GM23338 (cell line): Measurements from ENCODE around the gene MORN2. TPM values are rescaled to one million over a fixed set of nuclear protein-coding genes. Genes with fewer than 3 reads are reported as not detected.

ENCODE experiments used
- ATAC-seq: fragments of 200-7000 bp; cut with Tn5 transposase; 3 replicates; pipeline ENCODE4 v1.9.1; 2020
- DNase-seq: peaks from one replicate; pipeline ENCODE4 v3.0.0-alpha.2; 2015; ENCODE audit warnings: low spot score
- H2AFZ ChIP-seq: fragments of 200-600 bp; sonication (generic); 2 replicates; pipeline ENCODE4 v1.8.0; 2016; ENCODE audit warnings: antibody characterized with exemption, mild to moderate bottlenecking, moderate library complexity
- H3F3A ChIP-seq: fragments of 200-600 bp; sonication (generic); replicated peaks from 2 replicates; pipeline ENCODE4 v1.8.0; 2017; ENCODE audit warnings: antibody characterized with exemption, mixed run types, low read depth
- H3K27ac ChIP-seq: fragments of 200-600 bp; sonication (generic); 2 replicates; pipeline ENCODE4 v1.6.1; 2016; ENCODE audit warnings: low read depth
- H3K27me3 ChIP-seq: fragments of 200-600 bp; sonication (generic); 2 replicates; pipeline ENCODE4 v1.8.0; 2016; ENCODE audit warnings: mild to moderate bottlenecking, mixed run types, moderate library complexity; ENCODE audit not compliant: insufficient read depth
- H3K36me3 ChIP-seq: fragments of 200-600 bp; sonication (generic); 2 replicates; pipeline ENCODE4 v1.8.0; 2016; ENCODE audit warnings: mild to moderate bottlenecking; ENCODE audit not compliant: insufficient read depth
- H3K4me1 ChIP-seq: fragments of 200-600 bp; sonication (generic); 2 replicates; pipeline ENCODE4 v1.8.0; 2016; ENCODE audit warnings: mild to moderate bottlenecking, moderate library complexity; ENCODE audit not compliant: insufficient read depth
- H3K4me2 ChIP-seq: fragments of 200-600 bp; sonication (generic); 2 replicates; pipeline ENCODE4 v1.7.1; 2017; ENCODE audit warnings: mixed run types
- H3K4me3 ChIP-seq: fragments of 200-600 bp; sonication (generic); 2 replicates; pipeline ENCODE4 v1.6.1; 2016; ENCODE audit warnings: mixed run types
- H3K79me2 ChIP-seq: fragments of 200-600 bp; sonication (generic); replicated peaks from 2 replicates; pipeline ENCODE4 v1.8.0; 2017; ENCODE audit warnings: mild to moderate bottlenecking; ENCODE audit not compliant: insufficient read depth
- H3K9me2 ChIP-seq: fragments of 200-600 bp; sonication (generic); 2 replicates; pipeline ENCODE4 v1.8.0; 2017; ENCODE audit not compliant: insufficient read depth
- H4K20me1 ChIP-seq: fragments of 200-600 bp; sonication (generic); replicated peaks from 2 replicates; pipeline ENCODE4 v1.8.0; 2017; ENCODE audit warnings: mild to moderate bottlenecking; ENCODE audit not compliant: insufficient read depth
- H3K27ac Mint-ChIP-seq: 2 replicates; pipeline ENCODE4 v1.8.0; 2020; ENCODE audit warnings: inconsistent platforms, mild to moderate bottlenecking, moderate library complexity, mixed read lengths
- H3K27me3 Mint-ChIP-seq: 3 replicates; pipeline ENCODE4 v1.8.0; 2022; ENCODE audit warnings: low read depth, mild to moderate bottlenecking, moderate library complexity, mixed read lengths, inconsistent platforms; ENCODE audit not compliant: insufficient read depth, poor library complexity
- H3K36me3 Mint-ChIP-seq: 3 replicates; pipeline ENCODE4 v1.8.0; 2021; ENCODE audit warnings: low read depth, mild to moderate bottlenecking, inconsistent platforms, moderate library complexity, mixed read lengths
- H3K4me1 Mint-ChIP-seq: 3 replicates; pipeline ENCODE4 v1.8.0; 2020; ENCODE audit warnings: mild to moderate bottlenecking, inconsistent platforms, mixed read lengths
- H3K4me3 Mint-ChIP-seq: 3 replicates; pipeline ENCODE4 v1.8.0; 2021; ENCODE audit warnings: moderate library complexity, mild to moderate bottlenecking, inconsistent platforms, mixed read lengths
- H3K9me3 Mint-ChIP-seq: 3 replicates; pipeline ENCODE4 v1.8.0; 2020; ENCODE audit warnings: moderate library complexity, mild to moderate bottlenecking, inconsistent platforms, mixed read lengths
- CREB1 ChIP-seq: fragments of 250-450 bp; sonication (Bioruptor Pico); IDR thresholded peaks from 2 replicates; pipeline ENCODE4 v1.5.0; 2020; ENCODE audit warnings: low read depth, mild to moderate bottlenecking, moderate library complexity
- ETS1 ChIP-seq: IDR thresholded peaks from 2 replicates; pipeline ENCODE4 v1.6.1; 2016; ENCODE audit warnings: antibody characterized with exemption
- EZH2 ChIP-seq: fragments of 200-600 bp; sonication (generic); IDR thresholded peaks from one replicate; pipeline ENCODE4 v1.8.0; 2017; ENCODE audit warnings: antibody characterized with exemption, mild to moderate bottlenecking, low read depth; ENCODE audit not compliant: unreplicated experiment
- EZH2phosphoT487 ChIP-seq: fragments of 200-600 bp; sonication (generic); IDR thresholded peaks from one replicate; pipeline ENCODE4 v1.8.1; 2018; ENCODE audit warnings: antibody characterized with exemption; ENCODE audit not compliant: unreplicated experiment
- NANOG ChIP-seq: IDR thresholded peaks from 2 replicates; pipeline ENCODE4 v1.6.1; 2016; ENCODE audit warnings: antibody characterized with exemption, borderline replicate concordance
- POLR2AphosphoS5 ChIP-seq: IDR thresholded peaks from 2 replicates; pipeline ENCODE4 v1.6.1; 2016; ENCODE audit warnings: antibody characterized with exemption, low read depth
- STAT1 ChIP-seq: IDR thresholded peaks from one replicate; pipeline ENCODE4 v1.6.1; 2016; ENCODE audit warnings: antibody characterized with exemption; ENCODE audit not compliant: unreplicated experiment
- ZNF114 ChIP-seq: fragments of 250-450 bp; sonication (Bioruptor Pico); IDR thresholded peaks from 2 replicates; pipeline ENCODE4 v1.5.0; 2020; ENCODE audit warnings: mild to moderate bottlenecking, moderate library complexity
- polyA plus RNA-seq: library from polyadenylated mRNA; unstranded; fragments of >200 nt; fragmentation: Nextera tagmentation; extraction: Ambion mirVana; gene quantifications from 2 replicates; pipeline ENCODE4 v1.2.1, GENCODE V29; 2016
- total RNA-seq: library from RNA; depleted of rRNA; stranded (reverse); fragments of >200 nt; shearing (Covaris generic); gene quantifications from 2 replicates; pipeline ENCODE4 v1.2.3, GENCODE V29; 2014
- TF ChIP-seq, protein P1 (sequence below): IDR thresholded peaks from one replicate; pipeline ENCODE4 v1.6.1; 2018; ENCODE audit warnings: antibody characterized with exemption; ENCODE audit not compliant: unreplicated experiment
- TF ChIP-seq, protein P2 (sequence below): fragments of 250-450 bp; sonication (Bioruptor Pico); IDR thresholded peaks from 2 replicates; pipeline ENCODE4 v1.5.0; 2020; ENCODE audit warnings: mild to moderate bottlenecking, moderate library complexity

The MORN2 gene
- total and polyA plus RNA-seq, 2 experiments from 2014 or later: 7.6 to 45.2 TPM

DNA sequence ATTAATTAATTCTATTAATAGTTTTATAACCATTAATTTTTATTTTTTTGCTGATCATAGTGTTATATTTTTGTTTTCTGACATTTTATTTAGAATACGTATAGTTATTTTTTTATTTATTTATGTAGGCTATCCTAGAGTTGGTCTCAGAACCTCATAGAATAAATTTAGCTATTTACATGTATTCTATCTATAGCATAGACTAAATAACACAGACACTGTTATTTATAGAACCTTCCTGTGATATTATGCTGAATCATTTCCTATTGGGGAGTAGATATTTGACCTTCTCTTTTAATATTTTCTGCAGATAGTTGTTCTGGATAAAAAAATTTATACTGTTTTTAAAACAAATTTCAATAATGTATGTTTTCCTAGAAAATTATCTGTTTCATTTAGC is 34.1 kb downstream of the MORN2 start:
- H4K20me1 ChIP-seq: no peaks in the 10 kb centered on the region
- DNase-seq (no peak), ATAC-seq (no peak)
- no peaks in the 10 kb centered on the region for H3K27me3 ChIP-seq
- H3F3A ChIP-seq: no peaks in the 10 kb centered on the region
- H3K79me2 ChIP-seq: no peaks in the 10 kb centered on the region
- no peak overlapping the region for H3K27ac ChIP-seq
- no peaks in the 10 kb centered on the region for H3K9me2 ChIP-seq
- Mint-ChIP-seq H3K4me3 (no peak overlapping the region), H3K27ac (no peak overlapping the region), H3K27me3 (peaks cover 4% of the 10 kb centered on the region), H3K36me3 (no peaks in the 10 kb centered on the region), H3K9me3 (no peaks in the 10 kb centered on the region), H3K4me1 (no peaks in the 10 kb centered on the region)
- H3K4me1 ChIP-seq: no peaks in the 10 kb centered on the region
- TF ChIP-seq ZNF114 (CRISPR knock-in tag): no peak
- TF ChIP-seq STAT1: no peak
- TF ChIP-seq POLR2AphosphoS5: no peak
- TF ChIP-seq EZH2: no peak
- H3K36me3 ChIP-seq: no peaks in the 10 kb centered on the region
- no peak overlapping the region for H2AFZ ChIP-seq
- H3K4me3 ChIP-seq: no peak overlapping the region
- no peak overlapping the region for H3K4me2 ChIP-seq

DNA sequence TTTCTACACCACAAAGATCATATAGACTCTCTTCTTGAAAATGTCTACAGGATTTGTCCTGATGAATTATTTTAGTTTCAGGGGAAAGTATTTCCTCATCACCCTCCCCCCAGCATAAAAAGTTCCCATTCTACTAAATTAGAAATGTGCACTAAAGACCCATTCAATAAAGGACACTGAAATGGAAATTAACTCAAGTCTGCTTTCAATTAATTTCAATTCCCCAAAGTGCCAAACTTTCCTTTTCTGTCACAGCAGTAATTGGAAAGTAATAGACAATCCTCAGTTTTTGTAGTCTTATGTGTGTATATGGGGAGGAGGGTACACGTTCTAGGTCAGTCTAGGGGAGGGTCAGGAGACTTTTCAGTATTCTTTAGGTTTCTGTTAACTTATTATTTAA is 35.4 kb downstream of the MORN2 start:
- Mint-ChIP-seq H3K27ac (no peak overlapping the region), H3K4me3 (no peak overlapping the region), H3K9me3 (no peaks in the 10 kb centered on the region), H3K4me1 (no peaks in the 10 kb centered on the region), H3K27me3 (peaks cover 4% of the 10 kb centered on the region), H3K36me3 (no peaks in the 10 kb centered on the region)
- H2AFZ ChIP-seq: no peak overlapping the region; the same call in 1 of the 2 replicates
- no peaks in the 10 kb centered on the region for H4K20me1 ChIP-seq
- H3K9me2 ChIP-seq: no peaks in the 10 kb centered on the region
- H3K4me2 ChIP-seq: no peak overlapping the region
- no peaks in the 10 kb centered on the region for H3K4me1 ChIP-seq
- H3K79me2 ChIP-seq: no peaks in the 10 kb centered on the region
- no peak for DNase-seq
- H3K36me3 ChIP-seq: no peaks in the 10 kb centered on the region
- H3F3A ChIP-seq: no peaks in the 10 kb centered on the region
- no peaks in the 10 kb centered on the region for H3K27me3 ChIP-seq
- no peak overlapping the region for H3K4me3 ChIP-seq
- no peak overlapping the region for H3K27ac ChIP-seq
- ATAC-seq: no peak
- TF ChIP-seq CREB1 (no peak), ETS1 (no peak), EZH2 (no peak), NANOG (no peak), POLR2AphosphoS5 (no peak), EZH2phosphoT487 (no peak), STAT1 (no peak)
- TF ChIP-seq, protein P1, sequence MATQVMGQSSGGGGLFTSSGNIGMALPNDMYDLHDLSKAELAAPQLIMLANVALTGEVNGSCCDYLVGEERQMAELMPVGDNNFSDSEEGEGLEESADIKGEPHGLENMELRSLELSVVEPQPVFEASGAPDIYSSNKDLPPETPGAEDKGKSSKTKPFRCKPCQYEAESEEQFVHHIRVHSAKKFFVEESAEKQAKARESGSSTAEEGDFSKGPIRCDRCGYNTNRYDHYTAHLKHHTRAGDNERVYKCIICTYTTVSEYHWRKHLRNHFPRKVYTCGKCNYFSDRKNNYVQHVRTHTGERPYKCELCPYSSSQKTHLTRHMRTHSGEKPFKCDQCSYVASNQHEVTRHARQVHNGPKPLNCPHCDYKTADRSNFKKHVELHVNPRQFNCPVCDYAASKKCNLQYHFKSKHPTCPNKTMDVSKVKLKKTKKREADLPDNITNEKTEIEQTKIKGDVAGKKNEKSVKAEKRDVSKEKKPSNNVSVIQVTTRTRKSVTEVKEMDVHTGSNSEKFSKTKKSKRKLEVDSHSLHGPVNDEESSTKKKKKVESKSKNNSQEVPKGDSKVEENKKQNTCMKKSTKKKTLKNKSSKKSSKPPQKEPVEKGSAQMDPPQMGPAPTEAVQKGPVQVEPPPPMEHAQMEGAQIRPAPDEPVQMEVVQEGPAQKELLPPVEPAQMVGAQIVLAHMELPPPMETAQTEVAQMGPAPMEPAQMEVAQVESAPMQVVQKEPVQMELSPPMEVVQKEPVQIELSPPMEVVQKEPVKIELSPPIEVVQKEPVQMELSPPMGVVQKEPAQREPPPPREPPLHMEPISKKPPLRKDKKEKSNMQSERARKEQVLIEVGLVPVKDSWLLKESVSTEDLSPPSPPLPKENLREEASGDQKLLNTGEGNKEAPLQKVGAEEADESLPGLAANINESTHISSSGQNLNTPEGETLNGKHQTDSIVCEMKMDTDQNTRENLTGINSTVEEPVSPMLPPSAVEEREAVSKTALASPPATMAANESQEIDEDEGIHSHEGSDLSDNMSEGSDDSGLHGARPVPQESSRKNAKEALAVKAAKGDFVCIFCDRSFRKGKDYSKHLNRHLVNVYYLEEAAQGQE: no peak
- TF ChIP-seq, protein P2, sequence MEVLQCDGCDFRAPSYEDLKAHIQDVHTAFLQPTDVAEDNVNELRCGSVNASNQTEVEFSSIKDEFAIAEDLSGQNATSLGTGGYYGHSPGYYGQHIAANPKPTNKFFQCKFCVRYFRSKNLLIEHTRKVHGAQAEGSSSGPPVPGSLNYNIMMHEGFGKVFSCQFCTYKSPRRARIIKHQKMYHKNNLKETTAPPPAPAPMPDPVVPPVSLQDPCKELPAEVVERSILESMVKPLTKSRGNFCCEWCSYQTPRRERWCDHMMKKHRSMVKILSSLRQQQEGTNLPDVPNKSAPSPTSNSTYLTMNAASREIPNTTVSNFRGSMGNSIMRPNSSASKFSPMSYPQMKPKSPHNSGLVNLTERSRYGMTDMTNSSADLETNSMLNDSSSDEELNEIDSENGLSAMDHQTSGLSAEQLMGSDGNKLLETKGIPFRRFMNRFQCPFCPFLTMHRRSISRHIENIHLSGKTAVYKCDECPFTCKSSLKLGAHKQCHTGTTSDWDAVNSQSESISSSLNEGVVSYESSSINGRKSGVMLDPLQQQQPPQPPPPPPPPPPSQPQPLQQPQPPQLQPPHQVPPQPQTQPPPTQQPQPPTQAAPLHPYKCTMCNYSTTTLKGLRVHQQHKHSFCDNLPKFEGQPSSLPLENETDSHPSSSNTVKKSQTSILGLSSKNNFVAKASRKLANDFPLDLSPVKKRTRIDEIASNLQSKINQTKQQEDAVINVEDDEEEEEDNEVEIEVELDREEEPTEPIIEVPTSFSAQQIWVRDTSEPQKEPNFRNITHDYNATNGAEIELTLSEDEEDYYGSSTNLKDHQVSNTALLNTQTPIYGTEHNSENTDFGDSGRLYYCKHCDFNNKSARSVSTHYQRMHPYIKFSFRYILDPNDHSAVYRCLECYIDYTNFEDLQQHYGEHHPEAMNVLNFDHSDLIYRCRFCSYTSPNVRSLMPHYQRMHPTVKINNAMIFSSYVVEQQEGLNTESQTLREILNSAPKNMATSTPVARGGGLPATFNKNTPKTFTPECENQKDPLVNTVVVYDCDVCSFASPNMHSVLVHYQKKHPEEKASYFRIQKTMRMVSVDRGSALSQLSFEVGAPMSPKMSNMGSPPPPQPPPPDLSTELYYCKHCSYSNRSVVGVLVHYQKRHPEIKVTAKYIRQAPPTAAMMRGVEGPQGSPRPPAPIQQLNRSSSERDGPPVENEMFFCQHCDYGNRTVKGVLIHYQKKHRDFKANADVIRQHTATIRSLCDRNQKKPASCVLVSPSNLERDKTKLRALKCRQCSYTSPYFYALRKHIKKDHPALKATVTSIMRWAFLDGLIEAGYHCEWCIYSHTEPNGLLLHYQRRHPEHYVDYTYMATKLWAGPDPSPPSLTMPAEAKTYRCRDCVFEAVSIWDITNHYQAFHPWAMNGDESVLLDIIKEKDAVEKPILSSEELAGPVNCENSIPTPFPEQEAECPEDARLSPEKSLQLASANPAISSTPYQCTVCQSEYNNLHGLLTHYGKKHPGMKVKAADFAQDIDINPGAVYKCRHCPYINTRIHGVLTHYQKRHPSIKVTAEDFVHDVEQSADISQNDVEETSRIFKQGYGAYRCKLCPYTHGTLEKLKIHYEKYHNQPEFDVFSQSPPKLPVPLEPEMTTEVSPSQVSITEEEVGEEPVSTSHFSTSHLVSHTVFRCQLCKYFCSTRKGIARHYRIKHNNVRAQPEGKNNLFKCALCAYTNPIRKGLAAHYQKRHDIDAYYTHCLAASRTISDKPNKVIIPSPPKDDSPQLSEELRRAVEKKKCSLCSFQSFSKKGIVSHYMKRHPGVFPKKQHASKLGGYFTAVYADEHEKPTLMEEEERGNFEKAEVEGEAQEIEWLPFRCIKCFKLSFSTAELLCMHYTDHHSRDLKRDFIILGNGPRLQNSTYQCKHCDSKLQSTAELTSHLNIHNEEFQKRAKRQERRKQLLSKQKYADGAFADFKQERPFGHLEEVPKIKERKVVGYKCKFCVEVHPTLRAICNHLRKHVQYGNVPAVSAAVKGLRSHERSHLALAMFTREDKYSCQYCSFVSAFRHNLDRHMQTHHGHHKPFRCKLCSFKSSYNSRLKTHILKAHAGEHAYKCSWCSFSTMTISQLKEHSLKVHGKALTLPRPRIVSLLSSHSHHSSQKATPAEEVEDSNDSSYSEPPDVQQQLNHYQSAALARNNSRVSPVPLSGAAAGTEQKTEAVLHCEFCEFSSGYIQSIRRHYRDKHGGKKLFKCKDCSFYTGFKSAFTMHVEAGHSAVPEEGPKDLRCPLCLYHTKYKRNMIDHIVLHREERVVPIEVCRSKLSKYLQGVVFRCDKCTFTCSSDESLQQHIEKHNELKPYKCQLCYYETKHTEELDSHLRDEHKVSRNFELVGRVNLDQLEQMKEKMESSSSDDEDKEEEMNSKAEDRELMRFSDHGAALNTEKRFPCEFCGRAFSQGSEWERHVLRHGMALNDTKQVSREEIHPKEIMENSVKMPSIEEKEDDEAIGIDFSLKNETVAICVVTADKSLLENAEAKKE: no peak
